Measurements from ENCODE around the gene HOXA1.

HOXA1 gene

GRCh38 chr7:27095897-27096767 lies at the start of gene HOXA1:
Gene HOXA1 (minus strand): TSS chr7:27096000. CDS start chr7:27095912, 88 bp downstream.
- in situ Hi-C loops (cut with MboI; ENCODE audit: low sequenced_read_pairs) = no loop called here

GRCh38 chr7:27145165-27145913 lies 49.5 kb upstream of the HOXA1 start:
- in situ Hi-C loops (cut with MboI; ENCODE audit: low sequenced_read_pairs) = loop anchor here (10.0 kb wide), 1 partner anchor 291 kb away; no protein-coding TSS in a partner anchor

DNA sequence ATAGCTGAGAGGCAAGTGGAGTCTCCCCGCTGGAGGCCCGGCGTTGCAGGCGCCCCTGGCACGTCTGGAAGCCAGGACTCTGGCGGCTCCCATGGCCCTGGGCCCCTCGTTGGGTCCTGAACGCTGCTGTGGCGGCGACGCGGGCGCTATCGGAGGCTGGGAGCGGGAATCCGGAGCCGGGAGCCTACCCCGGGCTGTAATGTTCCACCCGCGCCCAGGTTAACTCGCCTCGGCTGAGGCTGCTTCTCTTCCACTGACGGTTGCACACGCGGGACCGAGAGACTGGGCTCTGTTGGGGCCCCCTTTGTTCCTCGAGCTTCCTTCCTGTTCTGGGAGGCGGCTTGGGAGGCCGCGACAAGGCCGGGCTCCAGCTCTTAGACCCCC lies 49.0 kb upstream of the HOXA1 start:
- in situ Hi-C loops (cut with MboI; ENCODE audit: low sequenced_read_pairs) = loop anchor here (10.0 kb wide), 1 partner anchor 290 kb away; no protein-coding TSS in a partner anchor

DNA sequence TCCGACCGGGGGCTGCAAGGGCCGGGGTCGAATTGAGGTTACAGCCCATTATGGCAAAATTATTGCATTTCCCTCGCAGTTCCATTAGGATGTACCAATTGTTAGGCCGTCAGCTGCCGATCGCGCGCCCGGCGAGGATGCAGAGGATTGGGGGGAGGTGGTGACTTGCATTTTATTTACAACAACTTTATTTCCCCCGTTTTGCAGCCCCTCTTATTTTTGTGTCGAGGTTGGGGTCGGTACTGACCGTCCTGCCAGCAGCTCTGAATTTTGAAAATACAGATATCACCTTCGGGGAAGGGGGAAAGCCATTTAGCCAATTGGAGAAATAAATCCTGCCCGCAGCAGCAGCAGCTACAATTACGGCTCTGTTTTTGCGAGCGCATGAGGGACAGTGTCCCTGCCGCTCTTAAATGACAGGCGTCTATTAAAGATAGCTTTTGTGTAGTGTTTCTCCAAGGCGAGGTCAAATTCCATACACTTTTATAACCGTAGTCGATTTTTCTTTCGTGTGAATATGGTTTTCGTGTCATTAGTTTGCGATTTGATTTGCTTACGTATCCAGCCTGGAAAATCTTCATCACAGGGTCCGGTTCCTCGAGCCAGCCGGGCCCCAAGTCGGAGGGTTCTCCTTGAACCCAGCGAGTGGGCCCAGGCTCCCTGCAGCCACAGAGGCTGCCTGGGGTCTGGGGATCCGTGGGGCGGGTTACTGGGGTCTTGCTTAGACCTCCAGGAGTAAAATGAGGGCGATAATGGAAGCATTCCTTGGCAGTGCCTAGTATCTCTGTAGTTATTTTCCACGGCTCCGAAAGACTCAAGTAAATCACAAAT lies 48.4 kb upstream of the HOXA1 start:
- in situ Hi-C loops (cut with MboI; ENCODE audit: low sequenced_read_pairs) = loop anchor here (10.0 kb wide), 1 partner anchor 289 kb away; no protein-coding TSS in a partner anchor

DNA sequence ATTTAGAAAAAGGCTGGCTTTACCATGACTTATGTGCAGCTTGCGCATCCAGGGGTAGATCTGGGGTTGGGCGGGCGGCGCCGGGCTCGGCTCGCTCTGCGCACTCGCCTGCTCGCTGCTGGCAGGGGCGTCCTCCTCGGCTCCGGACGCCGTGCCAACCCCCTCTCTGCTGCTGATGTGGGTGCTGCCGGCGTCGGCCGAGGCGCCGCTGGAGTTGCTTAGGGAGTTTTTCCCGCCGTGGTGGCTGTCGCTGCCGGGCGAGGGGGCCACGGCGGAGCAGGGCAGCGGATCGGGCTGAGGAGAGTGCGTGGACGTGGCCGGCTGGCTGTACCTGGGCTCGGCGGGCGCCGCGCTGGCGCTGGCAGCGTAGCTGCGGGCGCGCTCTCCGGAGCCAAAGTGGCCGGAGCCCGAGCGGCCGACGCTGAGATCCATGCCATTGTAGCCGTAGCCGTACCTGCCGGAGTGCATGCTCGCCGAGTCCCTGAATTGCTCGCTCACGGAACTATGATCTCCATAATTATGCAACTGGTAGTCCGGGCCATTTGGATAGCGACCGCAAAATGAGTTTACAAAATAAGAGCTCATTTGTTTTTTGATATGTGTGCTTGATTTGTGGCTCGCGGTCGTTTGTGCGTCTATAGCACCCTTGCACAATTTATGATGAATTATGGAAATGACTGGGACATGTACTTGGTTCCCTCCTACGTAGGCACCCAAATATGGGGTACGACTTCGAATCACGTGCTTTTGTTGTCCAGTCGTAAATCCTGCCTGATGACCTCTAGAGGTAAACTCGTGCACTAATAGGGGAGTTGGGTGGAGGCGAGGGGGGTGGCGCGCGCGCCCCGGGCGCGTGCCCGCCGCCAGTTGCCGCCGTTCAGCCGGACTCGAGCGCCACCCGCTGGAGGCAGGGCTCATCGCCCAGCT lies 47.5 kb upstream of the HOXA1 start, which contains the start of gene HOXA5:
Gene HOXA5, minus strand, starts transcription at position 659 of the 927 bp plus-strand sequence. Its CDS starts 74 bp downstream, at position 585.
- in situ Hi-C loops (cut with MboI; ENCODE audit: low sequenced_read_pairs) = loop anchor here (10.0 kb wide), 1 partner anchor 288 kb away; no protein-coding TSS in a partner anchor

DNA sequence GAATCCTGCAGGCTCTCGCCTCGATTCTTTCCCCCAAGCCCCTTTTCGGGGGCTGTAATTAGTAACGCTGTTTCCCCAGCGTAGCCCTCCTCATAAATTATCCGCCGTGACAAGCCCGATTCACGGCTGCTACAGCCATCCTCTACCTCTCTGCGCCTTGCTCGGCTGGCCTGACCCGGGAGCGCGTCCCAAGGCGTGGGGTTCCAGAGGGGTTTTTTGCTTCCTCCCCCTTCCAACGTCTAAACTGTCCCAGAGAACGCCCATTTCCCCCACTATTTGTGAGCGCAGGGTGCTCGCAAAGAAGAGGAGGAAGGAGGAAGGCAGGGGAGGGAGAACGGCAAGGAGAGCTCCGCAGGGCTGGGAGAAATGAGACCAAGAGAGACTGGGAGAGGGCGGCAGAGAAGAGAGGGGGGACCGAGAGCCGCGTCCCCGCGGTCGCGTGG lies 46.8 kb upstream of the HOXA1 start:
- in situ Hi-C loops (cut with MboI; ENCODE audit: low sequenced_read_pairs) = loop anchor here (10.0 kb wide), 1 partner anchor 288 kb away; no protein-coding TSS in a partner anchor

GRCh38 chr7:27141923-27142579 lies 46.3 kb upstream of the HOXA1 start:
- in situ Hi-C loops (cut with MboI; ENCODE audit: low sequenced_read_pairs) = loop anchor here (10.0 kb wide), 1 partner anchor 287 kb away; no protein-coding TSS in a partner anchor

- in situ Hi-C loops (cut with MboI; ENCODE audit: low sequenced_read_pairs) = loop anchor here (10.0 kb wide), 1 partner anchor 287 kb away; no protein-coding TSS in a partner anchor
Observed at GRCh38 chr7:27141137-27141922, 45.5 kb upstream of the HOXA1 start.

GRCh38 chr7:27140126-27140857 lies 44.5 kb upstream of the HOXA1 start:
- in situ Hi-C loops (cut with MboI; ENCODE audit: low sequenced_read_pairs) = loop anchor here (10.0 kb wide), 1 partner anchor 285 kb away; no protein-coding TSS in a partner anchor

DNA sequence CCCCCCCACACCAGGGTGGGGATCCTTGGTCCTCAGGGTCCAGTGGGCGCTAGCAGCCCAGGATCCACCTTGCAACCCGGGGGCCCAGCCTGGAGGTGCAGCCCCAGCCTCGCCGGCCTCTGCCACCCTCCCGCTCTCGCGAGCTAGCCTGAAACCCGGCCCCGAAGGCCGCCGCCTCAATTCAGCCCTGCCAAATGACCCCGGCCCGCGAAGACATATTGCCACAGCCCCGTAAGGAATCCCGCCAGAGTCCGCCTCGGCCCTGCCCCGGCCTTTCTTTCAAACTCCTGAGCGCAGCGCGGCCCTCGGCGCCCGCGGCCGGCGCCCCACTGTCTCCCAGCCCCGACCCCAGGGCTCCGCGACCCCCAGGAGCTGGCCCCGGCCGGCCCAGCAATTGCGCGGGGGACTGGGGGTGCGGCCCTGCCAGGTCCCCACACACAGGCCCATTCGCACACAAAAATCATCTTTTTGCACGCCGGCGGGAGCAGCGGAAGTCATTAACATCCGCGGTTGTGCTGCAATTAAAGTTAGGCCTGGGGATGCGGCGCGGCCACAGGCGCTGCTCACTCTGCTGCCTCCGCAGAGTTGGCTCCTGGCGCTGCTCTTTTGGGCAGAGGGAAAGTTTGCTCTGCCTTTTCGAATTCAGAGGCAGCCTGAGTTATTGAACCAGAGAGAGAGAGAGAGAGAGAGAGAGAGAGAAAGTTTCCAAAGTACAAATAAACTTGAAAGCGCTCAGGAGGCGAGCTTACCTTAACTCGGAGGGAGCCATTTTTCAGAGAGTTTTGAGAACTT lies 43.7 kb upstream of the HOXA1 start:
- in situ Hi-C loops (cut with MboI; ENCODE audit: low sequenced_read_pairs) = loop anchor here (10.0 kb wide), 1 partner anchor 285 kb away; no protein-coding TSS in a partner anchor

DNA sequence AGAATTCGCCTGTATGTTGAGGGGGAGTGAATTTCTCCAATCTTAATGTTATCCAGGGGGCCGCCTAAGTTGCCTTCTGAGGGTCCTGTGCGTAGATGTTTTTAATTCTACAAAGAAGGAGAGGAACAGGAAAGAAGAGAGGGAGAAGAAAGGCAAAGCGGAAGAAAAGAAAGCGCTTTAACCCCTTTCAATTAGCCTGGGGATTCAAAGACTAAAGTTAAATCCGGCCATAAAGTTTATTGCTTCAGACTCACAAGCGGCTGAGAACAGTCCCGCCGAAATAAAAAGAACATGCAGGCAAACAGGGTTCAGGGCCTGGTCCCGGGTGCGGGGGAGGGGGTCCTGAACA lies 43.2 kb upstream of the HOXA1 start:
- in situ Hi-C loops (cut with MboI; ENCODE audit: low sequenced_read_pairs) = no loop called here

DNA sequence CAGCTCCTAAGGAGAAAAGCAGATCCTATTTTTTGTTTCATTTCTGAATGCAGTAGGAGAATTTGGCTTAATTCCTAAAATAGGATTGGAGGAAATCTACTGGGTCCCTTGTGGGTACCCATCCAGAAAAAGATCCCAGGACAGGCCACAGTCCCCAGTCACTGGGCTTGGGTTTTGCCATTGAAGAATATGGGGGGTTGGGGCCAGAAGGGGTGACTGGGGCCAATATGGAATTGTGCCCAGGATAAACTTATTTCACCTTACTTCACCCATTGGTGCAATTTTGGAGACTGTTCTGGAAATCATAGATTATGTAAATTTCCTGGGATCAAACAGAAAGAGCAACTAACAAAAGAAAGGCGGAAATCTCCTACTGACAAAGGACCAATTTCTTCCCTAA lies 42.7 kb upstream of the HOXA1 start:
- in situ Hi-C loops (cut with MboI; ENCODE audit: low sequenced_read_pairs) = no loop called here

GRCh38 chr7:27137640-27138315 lies 42.0 kb upstream of the HOXA1 start:
- in situ Hi-C loops (cut with MboI; ENCODE audit: low sequenced_read_pairs) = no loop called here

GRCh38 chr7:27134392-27134791 lies 38.6 kb upstream of the HOXA1 start:
- in situ Hi-C loops (cut with MboI; ENCODE audit: low sequenced_read_pairs) = no loop called here

DNA sequence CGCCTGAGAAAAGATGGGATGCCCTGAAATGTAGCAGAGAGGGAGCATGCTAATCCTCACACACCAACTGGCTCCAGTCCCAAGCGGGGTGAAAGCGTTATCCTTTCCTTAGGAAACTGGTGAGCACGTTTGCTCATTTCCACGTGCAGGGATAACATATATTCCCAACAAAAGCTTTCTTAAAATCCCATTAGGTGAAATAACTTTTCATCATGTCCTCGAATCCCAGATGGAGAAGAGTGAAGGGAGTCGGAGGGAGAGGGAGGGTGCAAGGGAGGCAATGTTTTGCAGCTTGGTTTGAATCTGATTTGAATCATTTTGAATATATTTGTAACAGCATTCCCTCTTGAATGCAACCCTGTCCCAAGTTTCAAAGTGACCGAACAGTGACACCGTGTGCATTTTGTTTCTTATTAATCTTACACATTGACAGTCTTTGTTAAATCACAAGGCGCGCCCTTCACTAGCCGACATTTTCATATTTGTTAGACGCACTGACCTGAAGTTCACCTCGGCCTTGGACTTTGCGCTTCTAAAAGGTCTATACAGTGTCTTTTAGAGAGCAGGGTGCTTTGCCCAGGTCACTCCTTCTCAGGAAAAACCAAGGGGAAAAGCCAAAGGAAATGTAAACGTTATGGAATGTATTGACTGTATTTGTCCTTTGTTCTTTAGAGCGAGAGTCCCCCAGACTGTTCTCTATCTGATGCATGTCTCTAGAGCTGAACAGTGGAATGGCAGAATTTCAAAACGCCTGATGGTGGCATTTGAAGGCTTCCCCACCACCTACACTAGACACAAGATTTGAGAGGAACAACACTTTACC lies 37.8 kb upstream of the HOXA1 start:
- in situ Hi-C loops (cut with MboI; ENCODE audit: low sequenced_read_pairs) = no loop called here

Measured in HL-60/S4 treated with phorbol 12-myristate 13-acetate at 8.2 ng/mL for 4 days and 3 days (cell line).